Measurements from ENCODE around the gene MAP4K3. TPM values are rescaled to one million over a fixed set of nuclear protein-coding genes. Genes with fewer than 3 reads are reported as not detected.

The MAP4K3 gene
- total RNA-seq, 1 experiment from 2014 or later: 97.4 TPM

- H3K9me3 ChIP-seq (ENCODE audit: low read length): no peaks in the 10 kb centered on the region
- H3K36me3 ChIP-seq (ENCODE audit: low read depth, low read length): no peaks in the 10 kb centered on the region; the same call in 1 of the 2 replicates
- no TSS peak for BruUV-seq (replicated peaks)
- peaks cover 7% of the 10 kb centered on the region for H3K4me1 ChIP-seq (ENCODE audit: insufficient read depth, low read length)
- POLR2A ChIA-PET (ENCODE audit: unreplicated experiment): no interaction called here
- H3K4me2 ChIP-seq (ENCODE audit: low read length): no peak overlapping the region
- no peak overlapping the region for H2AFZ ChIP-seq (ENCODE audit: low read length)
- no peaks in the 10 kb centered on the region for H3F3A ChIP-seq (ENCODE audit: low read length, unreplicated experiment)
- H3K9ac ChIP-seq (ENCODE audit: low read length): no peak overlapping the region
- ATAC-seq (no peak), DNase-seq (no peak)
- intact Hi-C loops (cut with micrococcal nuclease): no loop called here
- no peaks in the 10 kb centered on the region for H3K9me2 ChIP-seq (replicated peaks; ENCODE audit: low read length)
- H3K4me3 ChIP-seq (ENCODE audit: low read length): no peak overlapping the region
- TF ChIP-seq CTCF (conservative IDR thresholded peaks at IDR 0.05; ENCODE audit: low read depth, low read length): no peak
- TF ChIP-seq EZH2 (IDR thresholded peaks at IDR 0.05; ENCODE audit: low read length, unreplicated experiment): no peak
- TF ChIP-seq EZH2phosphoT487 (IDR thresholded peaks at IDR 0.05; ENCODE audit: borderline replicate concordance, low read length): no peak
- H3K79me2 ChIP-seq (ENCODE audit: low read length): no peaks in the 10 kb centered on the region
- CTCF ChIA-PET: no interaction called here
- H3K27me3 ChIP-seq (ENCODE audit: low read length): no peaks in the 10 kb centered on the region
- no peak overlapping the region for H3K27ac ChIP-seq (ENCODE audit: low read length)
- no peaks in the 10 kb centered on the region for H4K20me1 ChIP-seq (ENCODE audit: low read length)
Measured at GRCh38 chr2:39476524-39476923, 39.4 kb upstream of the MAP4K3 start.

DNA sequence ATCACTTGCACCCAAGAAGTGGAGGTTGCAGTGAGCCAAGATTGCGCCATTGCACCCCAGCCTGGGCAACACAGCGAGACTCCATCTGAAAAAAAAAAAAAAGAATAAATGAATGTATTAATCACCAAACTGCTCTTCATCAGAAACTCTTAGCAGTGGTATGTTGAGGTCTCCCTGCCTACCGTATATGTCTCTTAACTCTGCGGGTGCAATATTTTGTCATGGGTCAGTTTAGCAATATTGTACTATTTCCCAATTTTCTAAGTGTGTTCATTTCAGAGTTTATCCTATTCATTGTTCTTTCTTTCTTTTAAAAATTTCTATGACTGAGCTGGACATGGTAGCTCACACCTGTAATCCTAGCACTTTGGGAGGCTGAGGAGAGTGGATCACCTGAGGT lies 37.9 kb upstream of the MAP4K3 start:
- H3K27ac ChIP-seq (ENCODE audit: low read length): no peak overlapping the region
- H3F3A ChIP-seq (ENCODE audit: low read length, unreplicated experiment): no peaks in the 10 kb centered on the region
- H3K36me3 ChIP-seq (ENCODE audit: low read depth, low read length): no peaks in the 10 kb centered on the region; the same call in 1 of the 2 replicates
- BruUV-seq (replicated peaks): no TSS peak
- H3K9me2 ChIP-seq (replicated peaks; ENCODE audit: low read length): no peaks in the 10 kb centered on the region
- DNase-seq (no peak), ATAC-seq (no peak)
- ChIA-PET POLR2A (ENCODE audit: unreplicated experiment) (interaction anchor here (0.9 kb wide), 1 partner anchor 235 kb away, joined by 13 read pairs; no protein-coding TSS in a partner anchor), CTCF (no interaction called here)
- no peaks in the 10 kb centered on the region for H3K9me3 ChIP-seq (ENCODE audit: low read length)
- H4K20me1 ChIP-seq (ENCODE audit: low read length): no peaks in the 10 kb centered on the region
- H3K4me2 ChIP-seq (ENCODE audit: low read length): no peak overlapping the region
- no peaks in the 10 kb centered on the region for H3K79me2 ChIP-seq (ENCODE audit: low read length)
- H3K9ac ChIP-seq (ENCODE audit: low read length): no peak overlapping the region
- H3K4me3 ChIP-seq (ENCODE audit: low read length): no peak overlapping the region
- H2AFZ ChIP-seq (ENCODE audit: low read length): no peak overlapping the region
- no peaks in the 10 kb centered on the region for H3K27me3 ChIP-seq (ENCODE audit: low read length)
- intact Hi-C loops (cut with micrococcal nuclease): no loop called here
- peaks cover 7% of the 10 kb centered on the region for H3K4me1 ChIP-seq (ENCODE audit: insufficient read depth, low read length)
- TF ChIP-seq CTCF (conservative IDR thresholded peaks at IDR 0.05; ENCODE audit: low read depth, low read length): no peak
- TF ChIP-seq EZH2 (IDR thresholded peaks at IDR 0.05; ENCODE audit: low read length, unreplicated experiment): no peak
- no peak for TF ChIP-seq EZH2phosphoT487 (IDR thresholded peaks at IDR 0.05; ENCODE audit: borderline replicate concordance, low read length)

DNA sequence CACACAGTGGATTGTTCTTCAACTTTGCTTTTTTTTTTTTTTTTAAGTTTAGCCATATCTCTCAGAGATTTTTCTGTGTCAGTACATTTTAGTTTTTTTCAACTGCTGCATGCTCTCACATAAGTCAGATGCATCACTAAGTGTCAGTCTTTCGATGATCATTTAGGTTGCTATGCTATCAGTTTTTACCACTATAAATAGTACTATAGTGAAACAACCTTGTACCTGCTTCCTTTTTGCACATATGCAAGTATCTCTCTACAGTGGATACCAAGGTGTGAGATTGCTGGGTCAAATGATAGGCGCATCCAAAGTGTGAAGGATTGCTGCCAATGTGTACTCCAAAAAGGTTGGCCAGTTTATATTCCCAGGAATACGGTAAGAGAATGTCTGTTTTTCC lies 33.5 kb upstream of the MAP4K3 start:
- Histone ChIP-seq H3K4me1 (ENCODE audit: insufficient read depth, low read length) (peaks cover 35% of the 10 kb centered on the region), H3K9me3 (ENCODE audit: low read length) (no peaks in the 10 kb centered on the region), H3K4me3 (ENCODE audit: low read length) (no peak overlapping the region), H3K36me3 (ENCODE audit: low read depth, low read length) (no peaks in the 10 kb centered on the region), H3K27ac (ENCODE audit: low read length) (no peak overlapping the region), H3K4me2 (ENCODE audit: low read length) (no peak overlapping the region), H4K20me1 (ENCODE audit: low read length) (no peaks in the 10 kb centered on the region), H2AFZ (ENCODE audit: low read length) (no peak overlapping the region), H3F3A (ENCODE audit: low read length, unreplicated experiment) (peaks cover 6% of the 10 kb centered on the region), H3K9ac (ENCODE audit: low read length) (no peak overlapping the region), H3K27me3 (ENCODE audit: low read length) (no peaks in the 10 kb centered on the region), H3K9me2 (replicated peaks; ENCODE audit: low read length) (no peaks in the 10 kb centered on the region), H3K79me2 (ENCODE audit: low read length) (no peaks in the 10 kb centered on the region)
- POLR2A ChIA-PET (ENCODE audit: unreplicated experiment): no interaction called here
- no TSS peak for BruUV-seq (replicated peaks)
- TF ChIP-seq EZH2 (IDR thresholded peaks at IDR 0.05; ENCODE audit: low read length, unreplicated experiment): no peak
- no peak for TF ChIP-seq EZH2phosphoT487 (IDR thresholded peaks at IDR 0.05; ENCODE audit: borderline replicate concordance, low read length)
- no peak for TF ChIP-seq CTCF (conservative IDR thresholded peaks at IDR 0.05; ENCODE audit: low read depth, low read length)
- ATAC-seq (no peak), DNase-seq (no peak)
- intact Hi-C loops (cut with micrococcal nuclease): no loop called here
- CTCF ChIA-PET: no interaction called here

Data from PC-3 (cell line).